HepG2 (cell line): ENCODE data around the gene HPD. TPM values are rescaled to one million over a fixed set of nuclear protein-coding genes. Genes with fewer than 3 reads are reported as not detected.

ENCODE experiments used
- ETV6 ChIP-seq: sonication (generic); formaldehyde crosslinking; conservative IDR thresholded peaks from 2 replicates; pipeline ENCODE4 v1.4.0; 2020; ENCODE audit warnings: missing genetic modification reagents
- FOXJ3 ChIP-seq: sonication (generic); formaldehyde crosslinking; IDR thresholded peaks from 2 replicates; pipeline ENCODE4 v1.4.0; 2020; ENCODE audit warnings: missing genetic modification reagents, mild to moderate bottlenecking, borderline replicate concordance
- GLI4 ChIP-seq: sonication (generic); formaldehyde crosslinking; IDR thresholded peaks from 2 replicates; pipeline ENCODE4 v1.5.1; 2020; ENCODE audit warnings: missing genetic modification reagents, mild to moderate bottlenecking, moderate library complexity, borderline replicate concordance
- JARID2 ChIP-seq: sonication (generic); formaldehyde crosslinking; IDR thresholded peaks from 2 replicates; pipeline ENCODE4 v1.8.1; 2023; ENCODE audit warnings: missing genetic modification reagents, inconsistent platforms; ENCODE audit not compliant: insufficient replicate concordance
- KAT8 ChIP-seq: IDR thresholded peaks from 2 replicates; pipeline ENCODE4 v1.6.1; 2016; ENCODE audit warnings: missing genetic modification reagents, missing compliant biosample characterization
- MIER2 ChIP-seq: IDR thresholded peaks from 2 replicates; pipeline ENCODE4 v1.6.1; 2016; ENCODE audit warnings: missing biosample characterization, missing genetic modification reagents
- NFRKB ChIP-seq: fragments of 450-650 bp; IDR thresholded peaks from 2 replicates; pipeline ENCODE4 v1.6.1; 2017
- NONO ChIP-seq, 2 experiments: fragments of 450-650 bp in 1 of 2; sonication (generic) in 1 of 2; formaldehyde crosslinking in 1 of 2; IDR thresholded peaks in 1 of 2; conservative IDR thresholded peaks in 1 of 2; 2 replicates each; pipeline versions ENCODE4 v1.6.1 to v1.8.0; 2017 to 2022; ENCODE audit warnings: mild to moderate bottlenecking in 1 of 2, missing genetic modification reagents in 1 of 2, moderate library complexity in 1 of 2
- SKI ChIP-seq: fragments of 450-650 bp; IDR thresholded peaks from one replicate; pipeline ENCODE4 v1.6.1; 2018; ENCODE audit warnings: mild to moderate bottlenecking; ENCODE audit not compliant: partially characterized antibody
- ZBTB25 ChIP-seq: IDR thresholded peaks from 2 replicates; pipeline ENCODE4 v1.6.1; 2018; ENCODE audit warnings: missing genetic modification reagents
- ZBTB37 ChIP-seq: sonication (generic); formaldehyde crosslinking; IDR thresholded peaks from 2 replicates; pipeline ENCODE4 v1.4.0; 2020; ENCODE audit warnings: mild to moderate bottlenecking, missing genetic modification reagents
- ZKSCAN5 ChIP-seq: sonication (generic); formaldehyde crosslinking; IDR thresholded peaks from 2 replicates; pipeline ENCODE4 v1.5.1; 2020; ENCODE audit warnings: mild to moderate bottlenecking, missing genetic modification reagents
- ZNF207 ChIP-seq: fragments of 450-650 bp; IDR thresholded peaks from 2 replicates; pipeline ENCODE4 v1.6.1; 2016; ENCODE audit warnings: antibody characterized with exemption, borderline replicate concordance
- ZNF451 ChIP-seq: sonication (generic); formaldehyde crosslinking; IDR thresholded peaks from 2 replicates; pipeline ENCODE4 v1.5.0; 2020; ENCODE audit warnings: mild to moderate bottlenecking, missing genetic modification reagents
- ZNF496 ChIP-seq: sonication (generic); formaldehyde crosslinking; IDR thresholded peaks from 2 replicates; pipeline ENCODE4 v1.8.1; 2023; ENCODE audit warnings: mild to moderate bottlenecking, moderate library complexity, missing genetic modification reagents; ENCODE audit not compliant: insufficient replicate concordance
- ZNF563 ChIP-seq: sonication (generic); formaldehyde crosslinking; IDR thresholded peaks from 2 replicates; pipeline ENCODE4 v1.8.0; 2022; ENCODE audit warnings: mild to moderate bottlenecking, moderate library complexity, missing genetic modification reagents
- ZNF772 ChIP-seq: sonication (generic); formaldehyde crosslinking; IDR thresholded peaks from 2 replicates; pipeline ENCODE4 v1.5.0; 2020; ENCODE audit warnings: mild to moderate bottlenecking, missing genetic modification reagents
- ZSCAN30 ChIP-seq: sonication (generic); formaldehyde crosslinking; IDR thresholded peaks from 2 replicates; pipeline ENCODE4 v1.5.0; 2020; ENCODE audit warnings: mild to moderate bottlenecking, missing genetic modification reagents
- polyA plus RNA-seq, 8 experiments: library from polyadenylated mRNA; depleted of rRNA in 3 of 8; stranded (reverse) in 7 of 8; unstranded in 1 of 8; fragments of >200 nt; fragmentation: Illumina TruSeq in 4 of 8; extraction: Trizol in 4 of 8; gene quantifications; 2 replicates each; pipeline versions ENCODE4 v1.2.1 to v1.2.3, GENCODE V29; 2011 to 2016; ENCODE audit warnings: low read depth in 4 of 8, missing spikeins in 1 of 8, mixed read lengths in 1 of 8; ENCODE audit not compliant: insufficient read depth in 1 of 8
- total RNA-seq, 5 experiments: library from RNA; depleted of rRNA; stranded (reverse); fragments of >200 nt; fragmentation: Illumina TruSeq; extraction: Trizol; gene quantifications; 2 replicates each; pipeline ENCODE4 v1.2.3, GENCODE V29; 2016; ENCODE audit warnings: low read depth in 1 of 5
- TF ChIP-seq, protein P1 (sequence below): sonication (generic); formaldehyde crosslinking; IDR thresholded peaks from 2 replicates; pipeline ENCODE4 v1.4.0; 2020; ENCODE audit warnings: missing genetic modification reagents, borderline replicate concordance
- TF ChIP-seq, protein P2 (sequence below): sonication (generic); formaldehyde crosslinking; IDR thresholded peaks from 2 replicates; pipeline ENCODE4 v1.8.1; 2023; ENCODE audit warnings: mild to moderate bottlenecking, moderate library complexity, missing genetic modification reagents
- TF ChIP-seq, protein P3 (sequence below): sonication (generic); formaldehyde crosslinking; IDR thresholded peaks from 2 replicates; pipeline ENCODE4 v1.4.0; 2020; ENCODE audit warnings: missing genetic modification reagents, borderline replicate concordance
- TF ChIP-seq, protein P4 (sequence below): sonication (generic); formaldehyde crosslinking; IDR thresholded peaks from 2 replicates; pipeline ENCODE4 v1.8.1; 2023; ENCODE audit warnings: missing genetic modification reagents, mild to moderate bottlenecking, borderline replicate concordance

Gene HPD
- total and polyA plus RNA-seq, 2 of the 13 experiments (the other 11 are each of a cell fraction or from before 2014, with no cell fraction given) = 120 to 195 TPM

DNA sequence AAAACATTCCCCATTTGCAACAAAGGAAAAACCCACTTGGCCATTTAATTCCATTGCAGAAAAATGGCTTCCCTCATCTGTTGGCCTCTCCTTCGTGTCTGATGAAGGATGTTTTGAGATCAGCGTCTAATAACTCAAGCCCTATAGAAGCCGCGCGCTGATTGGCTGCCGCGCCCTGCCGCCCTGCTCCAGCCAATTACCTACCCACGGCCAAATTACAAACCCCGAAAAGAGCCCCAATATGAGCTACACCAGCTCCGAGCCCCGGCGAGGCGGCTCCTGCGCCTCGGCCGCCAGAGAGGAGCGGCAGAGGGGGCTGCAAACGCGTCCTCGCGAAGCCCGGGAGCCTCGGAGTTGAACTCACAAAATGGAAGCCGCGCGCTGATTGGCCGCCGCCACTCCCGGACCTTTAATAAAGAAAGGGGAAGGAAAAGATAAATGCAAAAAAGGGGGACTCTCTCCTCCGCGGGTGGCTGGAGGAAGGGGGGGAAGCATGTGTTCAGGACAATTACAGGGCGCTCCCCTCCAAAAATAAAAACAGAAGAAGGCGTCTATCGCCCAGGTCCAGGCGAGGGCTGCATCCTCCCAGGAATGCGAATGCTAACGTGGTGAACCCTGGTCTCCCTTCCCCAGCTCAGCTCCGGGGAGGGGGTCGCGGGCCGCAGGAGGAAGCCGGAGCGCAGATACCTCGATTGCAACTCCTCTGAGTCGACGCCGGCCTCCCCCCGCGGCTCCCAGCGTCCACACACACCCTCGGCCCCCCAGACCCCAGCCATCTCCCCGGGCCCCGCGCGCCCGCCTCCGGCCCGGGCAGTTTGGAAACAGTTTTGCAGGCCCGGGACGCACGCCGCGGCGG is 55.6 kb downstream of the HPD start (continued):
- TF ChIP-seq ZNF451 (peak; percentile 44; the same call in 1 of the 2 replicates), ZNF772 (0 out of 2 replicates have a peak, but pooled peaks have one; percentile 20), ZKSCAN5 (no peak), ZNF496 (CRISPR knock-in tag) (no peak), SKI (no peak), GLI4 (no peak), FOXJ3 (CRISPR knock-in tag) (no peak; the same call in 1 of the 2 replicates), ZBTB25 (CRISPR knock-in tag) (peak; percentile 36; the same call in 1 of the 2 replicates), ZNF563 (no peak), ETV6 (CRISPR knock-in tag) (0 out of 2 replicates have a peak, but pooled peaks have one; percentile 26), MIER2 (CRISPR knock-in tag) (no peak), KAT8 (CRISPR knock-in tag) (peak; percentile 79; the same call in 1 of the 2 replicates), JARID2 (no peak), ZNF207 (no peak), ZBTB37 (CRISPR knock-in tag) (no peak), NONO (IDR thresholded peaks at IDR 0.05) (no peak), NONO (CRISPR knock-in tag; conservative IDR thresholded peaks at IDR 0.05) (no peak; the same call in 1 of the 2 replicates), NFRKB (peak; percentile 81), ZSCAN30 (peak; percentile 77; the same call in 1 of the 2 replicates)
- TF ChIP-seq, protein P1, sequence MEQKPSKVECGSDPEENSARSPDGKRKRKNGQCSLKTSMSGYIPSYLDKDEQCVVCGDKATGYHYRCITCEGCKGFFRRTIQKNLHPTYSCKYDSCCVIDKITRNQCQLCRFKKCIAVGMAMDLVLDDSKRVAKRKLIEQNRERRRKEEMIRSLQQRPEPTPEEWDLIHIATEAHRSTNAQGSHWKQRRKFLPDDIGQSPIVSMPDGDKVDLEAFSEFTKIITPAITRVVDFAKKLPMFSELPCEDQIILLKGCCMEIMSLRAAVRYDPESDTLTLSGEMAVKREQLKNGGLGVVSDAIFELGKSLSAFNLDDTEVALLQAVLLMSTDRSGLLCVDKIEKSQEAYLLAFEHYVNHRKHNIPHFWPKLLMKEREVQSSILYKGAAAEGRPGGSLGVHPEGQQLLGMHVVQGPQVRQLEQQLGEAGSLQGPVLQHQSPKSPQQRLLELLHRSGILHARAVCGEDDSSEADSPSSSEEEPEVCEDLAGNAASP (CRISPR knock-in tag) = peak; percentile 9; the same call in 1 of the 2 replicates
- TF ChIP-seq, protein P2, sequence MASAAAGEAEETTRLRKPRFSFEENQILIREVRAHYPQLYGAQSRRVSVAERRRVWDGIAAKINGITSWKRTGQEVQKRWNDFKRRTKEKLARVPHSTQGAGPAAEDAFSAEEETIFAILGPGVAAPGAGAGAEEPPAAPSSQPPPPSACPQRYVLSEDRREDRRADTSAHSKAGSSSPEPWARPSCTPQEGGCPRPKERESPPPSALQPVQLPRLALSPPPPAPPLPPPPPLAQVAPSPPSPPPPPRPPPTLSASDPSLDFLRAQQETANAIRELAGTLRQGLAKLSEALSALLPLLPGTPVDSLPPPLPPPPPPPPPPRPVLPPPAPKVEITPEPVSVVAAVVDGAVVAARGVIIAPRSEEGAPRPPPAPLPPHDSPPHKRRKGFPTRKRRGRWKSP (CRISPR knock-in tag) = peak; percentile 76; the same call in 1 of the 2 replicates
- TF ChIP-seq, protein P3, sequence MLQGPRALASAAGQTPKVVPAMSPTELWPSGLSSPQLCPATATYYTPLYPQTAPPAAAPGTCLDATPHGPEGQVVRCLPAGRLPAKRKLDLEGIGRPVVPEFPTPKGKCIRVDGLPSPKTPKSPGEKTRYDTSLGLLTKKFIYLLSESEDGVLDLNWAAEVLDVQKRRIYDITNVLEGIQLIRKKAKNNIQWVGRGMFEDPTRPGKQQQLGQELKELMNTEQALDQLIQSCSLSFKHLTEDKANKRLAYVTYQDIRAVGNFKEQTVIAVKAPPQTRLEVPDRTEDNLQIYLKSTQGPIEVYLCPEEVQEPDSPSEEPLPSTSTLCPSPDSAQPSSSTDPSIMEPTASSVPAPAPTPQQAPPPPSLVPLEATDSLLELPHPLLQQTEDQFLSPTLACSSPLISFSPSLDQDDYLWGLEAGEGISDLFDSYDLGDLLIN (CRISPR knock-in tag) = no peak
- TF ChIP-seq, protein P4, sequence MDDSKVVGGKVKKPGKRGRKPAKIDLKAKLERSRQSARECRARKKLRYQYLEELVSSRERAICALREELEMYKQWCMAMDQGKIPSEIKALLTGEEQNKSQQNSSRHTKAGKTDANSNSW = no peak
